Caco-2 (cell line): ENCODE measurements around the gene SRR. TPM values are rescaled to one million over a fixed set of nuclear protein-coding genes. Genes with fewer than 3 reads are reported as not detected.

ENCODE experiments used
- BruUV-seq: library from RNA; stranded (reverse); fragments of 400-500 nt; replicated peaks from 2 replicates; lab custom pipeline; 2021; lab: Mats Ljungman, UMichigan
- CTCF ChIA-PET: fragments of 300-600 bp; sonication (Branson Sonifier 250); formaldehyde crosslinking; loops from one replicate; lab custom pipeline; 2022; ENCODE audit warnings: antibody characterized with exemption; lab: Charles Lee
- POLR2A ChIA-PET: fragments of 300-600 bp; sonication (Branson Sonifier 250); formaldehyde crosslinking; loops from one replicate; lab custom pipeline; 2022; ENCODE audit warnings: antibody characterized with exemption; lab: Charles Lee
- DNase-seq, 2 experiments: peaks; one replicate each; pipeline versions ENCODE4 v3.0.0 to v3.0.0-alpha.2; 2020 to 2022
- H3K27me3 ChIP-seq: replicated peaks from 2 replicates; pipeline ENCODE4 v1.6.0; 2011; ENCODE audit warnings: low read length; ENCODE audit not compliant: control insufficient read depth, insufficient read depth
- H3K36me3 ChIP-seq: 2 replicates; pipeline ENCODE4 v1.5.1; 2011; ENCODE audit warnings: low read length; ENCODE audit not compliant: control insufficient read depth, insufficient read depth
- H3K4me1 ChIP-seq: fragments of 250-450 bp; sonication (Bioruptor Pico); 2 replicates; pipeline ENCODE4 v1.5.1; 2020; ENCODE audit warnings: mild to moderate bottlenecking
- H3K4me3 ChIP-seq: 2 replicates; pipeline ENCODE4 v1.5.1; 2011; ENCODE audit warnings: low read depth, mild to moderate bottlenecking, control low read depth, low read length
- H3K9me3 ChIP-seq: fragments of 250-450 bp; sonication (Bioruptor Pico); 2 replicates; pipeline ENCODE4 v1.5.1; 2020; ENCODE audit warnings: mild to moderate bottlenecking, moderate library complexity
- H3K27ac Mint-ChIP-seq: one replicate; pipeline ENCODE4 v1.8.0; 2022; ENCODE audit warnings: mixed read lengths; ENCODE audit not compliant: unreplicated experiment
- H3K27me3 Mint-ChIP-seq: one replicate; pipeline ENCODE4 v1.8.0; 2022; ENCODE audit warnings: mixed read lengths; ENCODE audit not compliant: insufficient read depth, unreplicated experiment
- H3K36me3 Mint-ChIP-seq: one replicate; pipeline ENCODE4 v1.8.0; 2022; ENCODE audit warnings: mild to moderate bottlenecking, mixed read lengths; ENCODE audit not compliant: insufficient read depth, unreplicated experiment
- H3K4me1 Mint-ChIP-seq: one replicate; pipeline ENCODE4 v1.8.0; 2022; ENCODE audit warnings: low read depth, mixed read lengths; ENCODE audit not compliant: unreplicated experiment
- H3K4me3 Mint-ChIP-seq: one replicate; pipeline ENCODE4 v1.8.0; 2022; ENCODE audit warnings: mild to moderate bottlenecking, moderate library complexity, mixed read lengths; ENCODE audit not compliant: unreplicated experiment
- H3K9me3 Mint-ChIP-seq: one replicate; pipeline ENCODE4 v1.8.0; 2022; ENCODE audit warnings: mixed read lengths; ENCODE audit not compliant: unreplicated experiment
- CTCF ChIP-seq, 2 experiments: fragments of 200-600 bp in 1 of 2; IDR thresholded peaks; 1 replicate in 1 of 2; 2 replicates in 1 of 2; pipeline versions ENCODE4 v1.5.1 to v1.8.0; 2011 to 2022; ENCODE audit warnings: antibody characterized with exemption in 1 of 2, control low read depth in 1 of 2, inconsistent platforms in 1 of 2, low read depth in 1 of 2, low read length in 1 of 2, mild to moderate bottlenecking in 1 of 2, moderate library complexity in 1 of 2; ENCODE audit not compliant: insufficient read depth in 1 of 2, severe bottlenecking in 1 of 2, unreplicated experiment in 1 of 2
- intact Hi-C: fragments of 100-400 bp; cut with micrococcal nuclease; formaldehyde crosslinking; loops from one replicate; pipeline ENCODE4 v1.10.0; 2022; ENCODE audit not compliant: unreplicated experiment
- total RNA-seq: library from RNA; stranded (reverse); gene quantifications from 2 replicates; pipeline ENCODE4 v1.2.3, GENCODE V29; 2022

Gene SRR
- total RNA-seq, 1 experiment from 2014 or later, result 18.2 TPM

GRCh38 chr17:2299756-2300155 lies 4.0 kb upstream of the SRR start:
- POLR2A ChIA-PET, result no interaction called here

GRCh38 chr17:2302778-2303203 lies 959 bp upstream of the SRR start:
- ChIA-PET POLR2A (interaction anchor here (0.8 to 1.9 kb wide), 8 partner anchors 20 to 90 kb away, joined by 3 to 28 read pairs (median 7); partner anchors contain the start of gene TSR1), CTCF (interaction anchor here (0.6 to 1.8 kb wide), 4 partner anchors 33 to 129 kb away, joined by 3 to 15 read pairs (median 4); no protein-coding TSS in a partner anchor)
- Histone ChIP-seq H3K36me3 (no peaks in the 10 kb centered on the region; the same call in 1 of the 2 replicates), H3K9me3 (no peaks in the 10 kb centered on the region), H3K27me3 (no peaks in the 10 kb centered on the region), H3K4me1 (no peaks in the 10 kb centered on the region), H3K4me3 (peak overlapping the region; percentile 73)
- intact Hi-C loops, result loop anchor here (1.0 kb wide), 1 partner anchor 34 kb away; the partner anchor contains the start of gene TSR1
- no peak for TF ChIP-seq CTCF (IDR thresholded peaks at IDR 0.05; ENCODE audit: insufficient read depth in 1 of 2, low read depth in 1 of 2, low read length in 1 of 2, severe bottlenecking in 1 of 2, unreplicated experiment in 1 of 2)
- Mint-ChIP-seq H3K27ac (peak overlapping the region; percentile 72), H3K27me3 (no peaks in the 10 kb centered on the region), H3K9me3 (no peaks in the 10 kb centered on the region), H3K4me3 (peak overlapping the region; percentile 80), H3K4me1 (peaks cover 13% of the 10 kb centered on the region), H3K36me3 (peaks cover 27% of the 10 kb centered on the region)
- DNase-seq, result no peak
- TSS peak; percentile 46 for BruUV-seq

More at GRCh38 chr17:2299756-2300155, 4.0 kb upstream of the SRR start:
- peaks cover 3% of the 10 kb centered on the region for H3K36me3 ChIP-seq
- peaks cover 6% of the 10 kb centered on the region for H3K4me1 Mint-ChIP-seq
- BruUV-seq, result no TSS peak
- H3K27ac Mint-ChIP-seq, result no peak overlapping the region
- H3K4me3 ChIP-seq, result no peak overlapping the region
- H3K9me3 ChIP-seq, result no peaks in the 10 kb centered on the region
- no peaks in the 10 kb centered on the region for H3K4me1 ChIP-seq
- H3K9me3 Mint-ChIP-seq, result no peaks in the 10 kb centered on the region
- H3K36me3 Mint-ChIP-seq, result peaks cover 41% of the 10 kb centered on the region
- CTCF ChIA-PET, result no interaction called here
- H3K27me3 ChIP-seq, result no peaks in the 10 kb centered on the region
- no peak for TF ChIP-seq CTCF (IDR thresholded peaks at IDR 0.05; ENCODE audit: insufficient read depth in 1 of 2, low read depth in 1 of 2, low read length in 1 of 2, severe bottlenecking in 1 of 2, unreplicated experiment in 1 of 2)
- intact Hi-C loops, result no loop called here
- DNase-seq, result no peak
- no peak overlapping the region for H3K4me3 Mint-ChIP-seq
- no peaks in the 10 kb centered on the region for H3K27me3 Mint-ChIP-seq

- Mint-ChIP-seq H3K9me3 (no peaks in the 10 kb centered on the region), H3K27me3 (no peaks in the 10 kb centered on the region), H3K4me3 (no peak overlapping the region), H3K4me1 (peaks cover 20% of the 10 kb centered on the region), H3K27ac (no peak overlapping the region), H3K36me3 (peaks cover 20% of the 10 kb centered on the region)
- no peak for DNase-seq
- no peak for TF ChIP-seq CTCF (IDR thresholded peaks at IDR 0.05; ENCODE audit: insufficient read depth in 1 of 2, low read depth in 1 of 2, low read length in 1 of 2, severe bottlenecking in 1 of 2, unreplicated experiment in 1 of 2)
- intact Hi-C loops, result no loop called here
- Histone ChIP-seq H3K4me1 (no peaks in the 10 kb centered on the region), H3K4me3 (no peak overlapping the region), H3K9me3 (no peaks in the 10 kb centered on the region), H3K36me3 (no peaks in the 10 kb centered on the region), H3K27me3 (no peaks in the 10 kb centered on the region)
- ChIA-PET POLR2A (interaction anchor here (1.9 kb wide), 1 partner anchor 31 kb away, joined by 28 read pairs; the partner anchor contains the start of gene TSR1), CTCF (no interaction called here)
- BruUV-seq, result TSS peak; percentile 87
Observed at GRCh38 chr17:2304931-2305330, 1.2 kb downstream of the SRR start.
